Esophagus squamous epithelium (tissue), 4 donors: Measurements from ENCODE around the gene TMEM53.

Experiments
- CTCF ChIP-seq, 6 experiments: fragments of 450-650 bp in 4 of 6; fragments of 200-600 bp in 2 of 6; sonication (generic) in 2 of 6; IDR thresholded peaks; one replicate each; pipeline ENCODE4 v1.5.1; 2016 to 2019; ENCODE audit warnings: antibody characterized with exemption in 6 of 6, mild to moderate bottlenecking in 4 of 6, moderate library complexity in 4 of 6
- POLR2A ChIP-seq, 4 donors: fragments of 450-650 bp; IDR thresholded peaks; one replicate each; pipeline ENCODE4 v1.6.1; 2017; ENCODE audit warnings: antibody characterized with exemption in 4 of 4, mild to moderate bottlenecking in 4 of 4, moderate library complexity in 3 of 4

GRCh38 chr1:44631333-44631646 lies 43.0 kb downstream of the TMEM53 start:
- TF ChIP-seq POLR2A (IDR thresholded peaks at IDR 0.05): no peak
- no peak for TF ChIP-seq CTCF (IDR thresholded peaks at IDR 0.05)
